CD4-positive, alpha-beta T cell (primary cell): Measurements from ENCODE around the gene SPTBN1. TPM values are rescaled to one million over a fixed set of nuclear protein-coding genes. Genes with fewer than 3 reads are reported as not detected.

ENCODE experiments used
- ATAC-seq: fragments of 200-7000 bp; cut with Tn5 transposase; one replicate; pipeline ENCODE4 v1.10.0; 2022; ENCODE audit warnings: mild to moderate bottlenecking; ENCODE audit not compliant: poor library complexity
- CTCF ChIA-PET: fragments of 350-600 bp; sonication (Branson Sonifier 250); formaldehyde crosslinking; loops from one replicate; lab custom pipeline; 2021; ENCODE audit warnings: antibody characterized with exemption, inconsistent platforms; lab: Charles Lee
- POLR2A ChIA-PET: fragments of 350-600 bp; sonication (Branson Sonifier 250); formaldehyde crosslinking; loops from one replicate; lab custom pipeline; 2021; ENCODE audit warnings: antibody characterized with exemption, inconsistent platforms; lab: Charles Lee
- DNase-seq, 14 experiments: peaks; one replicate each; pipeline ENCODE4 v3.0.0-alpha.2; 2013 to 2020; ENCODE audit warnings: mixed read lengths in 2 of 14
- H3K27ac ChIP-seq, 2 donors: one replicate each; pipeline versions ENCODE4 v1.5.1 to v1.7.0; 2013; ENCODE audit warnings: low read length in 2 of 2, low read depth in 1 of 2, mild to moderate bottlenecking in 1 of 2
- H3K27me3 ChIP-seq, 2 experiments: 1 replicate in 1 of 2; 2 replicates in 1 of 2; pipeline versions ENCODE4 v1.6.1 to v1.7.0; 2013; ENCODE audit warnings: low read length in 2 of 2, control low read depth in 1 of 2, mild to moderate bottlenecking in 1 of 2, moderate library complexity in 1 of 2; ENCODE audit not compliant: insufficient read depth in 2 of 2, control insufficient read depth in 1 of 2
- H3K36me3 ChIP-seq: one replicate; pipeline ENCODE4 v1.6.1; 2013; ENCODE audit warnings: low read length, control low read depth; ENCODE audit not compliant: insufficient read depth
- H3K4me1 ChIP-seq: one replicate; pipeline ENCODE4 v1.6.1; 2013; ENCODE audit warnings: low read length, control low read depth; ENCODE audit not compliant: insufficient read depth
- H3K4me3 ChIP-seq: one replicate; pipeline ENCODE4 v1.5.1; 2013; ENCODE audit warnings: mild to moderate bottlenecking, low read length, moderate library complexity
- H3K9me3 ChIP-seq, 2 experiments: 1 replicate in 1 of 2; 2 replicates in 1 of 2; pipeline versions ENCODE4 v1.6.1 to v1.7.0; 2013; ENCODE audit warnings: low read length in 2 of 2, mild to moderate bottlenecking in 2 of 2, control low read depth in 1 of 2, moderate library complexity in 1 of 2; ENCODE audit not compliant: control insufficient read depth in 1 of 2, insufficient read depth in 1 of 2
- H3K27ac Mint-ChIP-seq: one replicate; pipeline ENCODE4 v1.8.0; 2020; ENCODE audit warnings: mixed read lengths
- H3K27me3 Mint-ChIP-seq: one replicate; pipeline ENCODE4 v1.8.0; 2021; ENCODE audit warnings: mixed read lengths
- H3K36me3 Mint-ChIP-seq: one replicate; pipeline ENCODE4 v1.8.0; 2021; ENCODE audit warnings: low read depth, mixed read lengths
- H3K4me1 Mint-ChIP-seq: one replicate; pipeline ENCODE4 v1.8.0; 2021; ENCODE audit warnings: low read depth, mixed read lengths
- H3K4me3 Mint-ChIP-seq: one replicate; pipeline ENCODE4 v1.8.0; 2020; ENCODE audit warnings: mild to moderate bottlenecking, mixed read lengths
- H3K9me3 Mint-ChIP-seq: one replicate; pipeline ENCODE4 v1.8.0; 2020; ENCODE audit warnings: mixed read lengths
- CTCF ChIP-seq: fragments of 200-600 bp; IDR thresholded peaks from one replicate; pipeline ENCODE4 v1.8.0; 2022; ENCODE audit warnings: antibody characterized with exemption, mild to moderate bottlenecking
- intact Hi-C, 2 experiments: fragments of 100-400 bp; cut with DNase I in 1 of 2; cut with micrococcal nuclease in 1 of 2; formaldehyde crosslinking; loops; one replicate each; pipeline versions ENCODE4 v1.15.1 to v1.9.0; 2023 to 2025; cut with DNase I, micrococcal nuclease
- total RNA-seq, 174 experiments: library from RNA in 2 of 174; stranded (reverse) in 2 of 174; gene quantifications; one replicate each; pipeline ENCODE4 v1.2.3 and lab custom pipeline; 2021 to 2026

The SPTBN1 gene
- total RNA-seq, 2 experiments from 2014 or later, result 156 to 166 TPM

- Mint-ChIP-seq H3K4me1 (peaks cover 4% of the 10 kb centered on the region), H3K4me3 (no peak overlapping the region), H3K27me3 (no peaks in the 10 kb centered on the region), H3K9me3 (no peaks in the 10 kb centered on the region), H3K27ac (no peak overlapping the region), H3K36me3 (no peaks in the 10 kb centered on the region)
- H3K9me3 ChIP-seq, result no peaks in the 10 kb centered on the region
- no peak for DNase-seq
- TF ChIP-seq CTCF, result no peak
- H3K4me3 ChIP-seq, result no peak overlapping the region
- no peak overlapping the region for H3K27ac ChIP-seq
- POLR2A ChIA-PET, result no interaction called here
- intact Hi-C loops, result no loop called here
- H3K27me3 ChIP-seq, result peaks cover 0 to 4% of the 10 kb centered on the region in 2 experiments
- CTCF ChIA-PET, result no interaction called here
- H3K4me1 ChIP-seq, result peaks cover 5% of the 10 kb centered on the region
- ATAC-seq, result no peak
- no peaks in the 10 kb centered on the region for H3K36me3 ChIP-seq
Measured at GRCh38 chr2:54432251-54433015, 23.7 kb upstream of the SPTBN1 start.

- ATAC-seq (no peak), DNase-seq (no peak)
- H3K4me1 Mint-ChIP-seq, result peaks cover 4% of the 10 kb centered on the region
- Histone ChIP-seq H3K36me3 (no peaks in the 10 kb centered on the region), H3K27me3 (peaks cover 0 to 4% of the 10 kb centered on the region in 2 experiments), H3K4me1 (peaks cover 5% of the 10 kb centered on the region), H3K4me3 (no peak overlapping the region), H3K27ac (no peak overlapping the region), H3K9me3 (no peaks in the 10 kb centered on the region)
- CTCF ChIA-PET, result interaction anchor here (0.9 kb wide), 1 partner anchor 97 kb away, joined by 3 read pairs; no protein-coding TSS in a partner anchor
- H3K36me3 Mint-ChIP-seq, result no peaks in the 10 kb centered on the region
- TF ChIP-seq CTCF, result no peak
- POLR2A ChIA-PET, result no interaction called here
- intact Hi-C loops, result no loop called here
- no peaks in the 10 kb centered on the region for H3K9me3 Mint-ChIP-seq
- H3K27me3 Mint-ChIP-seq, result no peaks in the 10 kb centered on the region
- H3K4me3 Mint-ChIP-seq, result no peak overlapping the region
- H3K27ac Mint-ChIP-seq, result no peak overlapping the region
Measured at GRCh38 chr2:54434229-54434628, 21.9 kb upstream of the SPTBN1 start.

GRCh38 chr2:54434711-54435110 is 21.4 kb upstream of the SPTBN1 start:
- H3K4me1 Mint-ChIP-seq, result peaks cover 4% of the 10 kb centered on the region
- no peak overlapping the region for H3K27ac Mint-ChIP-seq
- Histone ChIP-seq H3K4me1 (peaks cover 5% of the 10 kb centered on the region), H3K27me3 (peaks cover 0 to 4% of the 10 kb centered on the region in 2 experiments), H3K4me3 (no peak overlapping the region), H3K9me3 (no peaks in the 10 kb centered on the region), H3K27ac (no peak overlapping the region), H3K36me3 (no peaks in the 10 kb centered on the region)
- DNase-seq (no peak), ATAC-seq (no peak)
- no peak for TF ChIP-seq CTCF
- H3K9me3 Mint-ChIP-seq, result no peaks in the 10 kb centered on the region
- H3K27me3 Mint-ChIP-seq, result no peaks in the 10 kb centered on the region
- ChIA-PET CTCF (interaction anchor here (0.9 kb wide), 1 partner anchor 97 kb away, joined by 3 read pairs; no protein-coding TSS in a partner anchor), POLR2A (no interaction called here)
- intact Hi-C loops, result no loop called here
- no peaks in the 10 kb centered on the region for H3K36me3 Mint-ChIP-seq
- H3K4me3 Mint-ChIP-seq, result no peak overlapping the region
